Stimulated activated CD8-positive, alpha-beta memory T cell treated with anti-CD3 and anti-CD28 coated beads, Interleukin-2, amount 100 ng/mL, for 48 hours (primary cell): ENCODE measurements around the gene CHRNG.
"Not testable (repeated sequence)": the region's sequence is repeated elsewhere in the genome, so short reads cannot be mapped to it uniquely, and the experiment has no call there.

Experiments
- DNase-seq, 2 donors: peaks; one replicate each; pipeline ENCODE4 v3.0.0-alpha.2; 2020; ENCODE audit warnings: low read depth in 2 of 2

The CHRNG gene

GRCh38 chr2:232527905-232528470 is 11.5 kb upstream of the CHRNG start:
- DNase-seq = no peak

DNA sequence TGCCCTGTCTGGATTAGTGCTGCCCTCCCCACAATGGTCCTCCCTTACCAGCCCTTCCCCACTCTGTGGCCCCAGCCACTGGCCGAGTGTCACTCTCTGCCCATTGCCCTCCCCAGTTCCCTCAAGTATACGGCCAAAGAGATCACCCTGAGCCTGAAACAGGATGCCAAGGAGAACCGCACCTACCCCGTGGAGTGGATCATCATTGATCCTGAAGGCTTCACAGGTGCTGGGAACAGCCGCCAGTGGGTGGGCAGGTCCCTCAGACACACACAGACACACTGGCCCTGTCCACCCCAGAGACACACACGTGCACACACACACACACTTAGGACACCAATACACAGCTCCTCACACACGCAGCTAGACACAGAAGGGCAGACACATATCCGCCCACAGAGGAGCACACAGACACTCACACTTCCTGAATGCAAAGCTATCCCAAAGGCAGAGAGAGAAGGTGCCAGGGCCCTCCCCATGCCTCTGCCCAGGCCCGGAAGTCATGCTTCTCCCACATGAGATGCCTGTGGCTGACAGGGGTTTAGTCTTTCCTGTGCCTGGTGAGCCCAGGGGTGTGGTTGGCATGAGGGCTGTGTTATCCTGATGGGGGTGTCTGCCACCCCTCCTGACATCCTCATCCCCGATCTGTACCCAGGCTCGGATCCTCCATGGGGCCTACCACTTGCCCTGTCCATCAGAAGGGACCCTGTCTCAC is 10.6 kb upstream of the CHRNG start:
- DNase-seq = no peak

DNA sequence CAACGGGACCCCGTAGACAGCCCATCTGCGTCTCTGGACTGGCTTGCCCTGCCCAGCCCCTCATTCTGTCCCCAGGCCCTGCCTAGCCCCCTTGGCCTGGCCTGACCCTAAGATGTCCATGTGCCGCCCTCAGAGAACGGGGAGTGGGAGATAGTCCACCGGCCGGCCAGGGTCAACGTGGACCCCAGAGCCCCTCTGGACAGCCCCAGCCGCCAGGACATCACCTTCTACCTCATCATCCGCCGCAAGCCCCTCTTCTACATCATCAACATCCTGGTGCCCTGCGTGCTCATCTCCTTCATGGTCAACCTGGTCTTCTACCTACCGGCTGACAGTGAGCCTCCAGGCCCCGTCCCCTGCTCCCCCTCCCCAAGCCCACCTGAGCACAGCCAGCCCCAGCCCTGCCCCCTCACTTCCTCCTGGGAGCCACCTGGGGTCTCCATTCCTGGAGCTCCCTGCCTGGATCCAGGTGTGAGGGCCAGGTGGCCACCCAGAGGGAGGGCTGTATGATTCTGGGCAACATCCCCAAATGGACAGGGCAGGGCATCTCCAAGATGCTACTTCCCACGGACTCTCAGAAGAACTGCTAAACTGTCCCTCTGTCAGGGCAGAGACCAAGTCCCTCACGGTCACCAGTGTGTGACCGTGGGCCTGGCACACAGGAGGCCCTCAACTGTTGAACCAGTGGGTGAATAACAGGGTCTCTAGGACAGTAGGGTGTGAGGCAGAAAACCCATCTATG is 9.5 kb upstream of the CHRNG start:
- no peak for DNase-seq

DNA sequence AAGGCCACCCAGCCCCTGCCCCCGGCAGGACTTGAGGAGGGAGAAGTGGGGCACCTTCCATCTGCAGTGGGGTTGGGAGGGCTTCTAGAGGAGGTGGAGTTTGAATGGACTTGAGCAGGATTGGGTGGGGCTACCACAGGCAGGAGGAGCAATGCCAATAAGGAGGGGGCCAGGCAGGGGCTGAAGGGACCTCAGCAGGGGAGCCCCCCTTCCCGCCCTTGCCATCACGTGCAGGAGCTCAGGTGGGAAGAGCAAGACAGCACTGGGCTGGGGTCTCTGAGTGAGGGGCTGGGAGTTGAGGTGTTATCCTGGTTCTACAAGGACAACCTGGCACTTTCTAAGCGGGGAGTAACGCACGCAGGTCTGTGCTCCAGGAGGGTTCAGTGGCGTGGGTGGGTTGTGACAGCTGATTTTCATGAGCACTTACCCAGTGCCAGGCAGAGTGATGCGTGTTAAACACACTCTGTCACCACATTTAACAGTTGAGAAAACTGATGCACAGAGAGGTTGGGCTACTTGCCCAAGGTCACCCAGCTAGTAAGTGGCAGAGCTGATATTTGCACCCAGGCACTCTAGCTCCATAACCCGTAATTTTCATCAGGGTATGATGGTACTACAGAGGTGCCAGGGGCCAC is 8.7 kb upstream of the CHRNG start:
- DNase-seq = no peak

- no peak for DNase-seq
Observed at GRCh38 chr2:232532419-232532818, 7.1 kb upstream of the CHRNG start.

DNA sequence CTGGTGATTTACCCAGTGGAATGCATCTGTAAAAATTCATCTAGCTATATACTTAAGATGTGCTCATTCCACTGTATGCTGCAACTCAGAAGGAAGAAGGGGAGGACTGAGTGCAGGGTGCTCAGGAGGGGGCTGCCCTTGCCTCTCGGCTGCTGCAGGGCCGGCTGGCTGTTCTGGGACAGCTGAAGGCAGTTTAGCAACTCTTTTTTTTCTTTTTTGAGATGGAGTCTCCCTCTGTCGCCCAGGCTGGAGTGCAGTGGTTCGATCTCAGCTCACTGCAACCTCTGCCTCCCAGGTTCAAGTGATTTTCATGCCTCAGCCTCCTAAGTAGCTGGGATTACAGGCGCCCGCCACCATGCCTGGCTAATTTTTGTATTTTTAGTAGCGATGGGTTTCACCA is 6.7 kb upstream of the CHRNG start:
- not testable (repeated sequence) for DNase-seq

DNA sequence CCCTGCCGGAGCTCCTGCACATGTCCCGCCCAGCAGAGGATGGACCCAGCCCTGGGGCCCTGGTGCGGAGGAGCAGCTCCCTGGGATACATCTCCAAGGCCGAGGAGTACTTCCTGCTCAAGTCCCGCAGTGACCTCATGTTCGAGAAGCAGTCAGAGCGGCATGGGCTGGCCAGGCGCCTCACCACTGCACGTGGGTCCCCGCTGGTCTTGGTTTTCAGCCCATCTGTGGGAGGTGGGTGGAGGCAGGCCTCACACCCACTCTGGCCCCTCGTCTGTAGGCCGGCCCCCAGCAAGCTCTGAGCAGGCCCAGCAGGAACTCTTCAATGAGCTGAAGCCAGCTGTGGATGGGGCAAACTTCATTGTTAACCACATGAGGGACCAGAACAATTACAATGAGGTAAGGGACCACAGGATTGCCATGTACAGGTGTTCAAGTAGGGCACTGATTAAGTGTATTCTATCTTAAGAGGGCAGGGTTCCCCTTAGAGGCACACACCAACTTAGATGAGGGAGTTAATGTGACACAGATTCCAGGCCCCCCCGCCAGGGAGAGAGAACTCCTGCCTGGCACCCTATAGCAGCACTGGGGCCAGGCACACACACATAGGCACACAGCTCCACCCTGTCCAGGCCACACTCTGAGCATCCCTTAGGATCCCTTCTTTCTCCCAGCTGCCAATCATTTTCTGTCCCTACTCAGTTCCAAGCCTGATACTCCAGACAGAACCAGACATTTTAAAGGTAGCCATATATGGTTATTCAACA is 5.4 kb upstream of the CHRNG start:
- no peak for DNase-seq

- no peak for DNase-seq
Observed at GRCh38 chr2:232534940-232535651, 4.4 kb upstream of the CHRNG start.

DNA sequence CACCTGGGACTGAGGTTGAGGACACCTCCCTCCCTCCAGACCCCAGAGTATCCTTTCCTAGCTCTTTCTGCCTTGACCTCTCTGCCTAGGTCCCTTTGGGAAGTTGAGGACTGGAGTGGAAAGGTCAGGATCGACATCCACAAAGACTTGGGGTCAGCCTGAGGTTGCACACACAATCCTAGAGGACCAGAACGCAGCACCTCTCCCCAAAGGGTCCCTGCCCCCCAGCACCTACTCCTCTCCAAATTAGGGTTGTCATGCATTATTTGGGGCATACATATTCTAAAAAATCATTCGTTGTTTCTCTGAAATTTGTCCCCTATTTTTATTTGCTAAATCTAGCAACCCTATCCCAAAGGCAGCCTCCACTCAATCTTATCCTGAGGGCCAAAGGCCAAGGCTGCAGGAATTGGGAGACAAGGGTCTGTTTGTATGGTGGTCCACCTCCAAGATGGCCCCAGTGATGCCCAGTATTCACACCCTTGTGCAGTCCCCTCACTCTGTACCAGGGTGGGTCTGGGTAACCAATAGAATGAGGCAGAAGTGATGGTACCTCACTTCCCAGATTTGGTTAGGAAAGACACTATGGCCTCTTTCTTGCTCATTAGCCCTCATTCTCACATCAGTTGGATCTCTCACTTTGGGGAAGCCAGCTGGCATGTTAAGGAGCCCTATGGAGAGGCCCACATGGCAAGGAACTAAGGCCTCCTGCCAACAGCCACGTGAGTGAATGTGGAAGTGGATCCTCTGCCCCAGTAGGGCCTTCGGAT is 3.5 kb upstream of the CHRNG start:
- no peak for DNase-seq

DNA sequence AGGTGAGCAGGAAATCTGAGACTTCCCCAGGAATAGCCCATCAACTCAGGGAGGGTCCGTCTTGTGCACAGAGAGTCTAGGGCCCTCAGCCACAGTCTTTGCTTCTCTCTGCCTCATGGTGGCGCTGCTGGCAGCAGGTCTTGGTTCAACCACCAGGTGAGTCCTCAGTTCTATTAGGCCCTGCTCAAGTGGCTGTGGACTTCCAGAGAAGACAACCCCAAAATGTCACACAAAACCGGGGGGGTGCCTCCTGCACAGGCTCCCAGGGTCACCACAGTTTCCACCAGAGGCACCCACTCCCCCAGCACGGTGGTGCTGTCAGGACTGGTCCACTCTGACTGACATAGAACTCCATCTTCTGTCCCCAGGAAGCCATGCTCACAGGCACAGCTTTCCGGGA is 2.4 kb upstream of the CHRNG start:
- no peak for DNase-seq

DNA sequence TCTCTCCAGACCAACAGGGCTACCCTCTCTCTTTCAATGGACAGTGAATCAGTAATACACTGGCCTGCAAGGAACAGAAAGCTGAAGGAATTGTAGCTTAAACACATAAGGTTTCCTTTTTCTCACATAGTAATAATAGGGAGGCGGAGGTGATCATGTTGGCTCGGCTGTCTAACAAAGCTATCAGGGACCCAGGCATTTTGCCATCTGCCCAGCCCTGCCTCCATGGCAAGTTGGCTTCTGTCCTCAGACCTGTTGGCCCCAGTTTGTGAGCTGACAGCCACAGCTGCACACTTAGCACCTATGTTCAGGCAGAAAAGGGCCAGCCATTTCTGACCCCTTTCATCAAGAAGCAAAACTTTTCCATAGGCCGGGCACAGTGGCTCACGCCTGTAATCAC is 2.0 kb upstream of the CHRNG start:
- no peak for DNase-seq

GRCh38 chr2:232538671-232539070 is 821 bp upstream of the CHRNG start:
- DNase-seq = no peak

GRCh38 chr2:232540441-232541041 is 1.0 kb downstream of the CHRNG start:
- DNase-seq = no peak

GRCh38 chr2:232541195-232541960 is 1.9 kb downstream of the CHRNG start:
- no peak for DNase-seq

GRCh38 chr2:232541961-232542714 is 2.6 kb downstream of the CHRNG start:
- DNase-seq = no peak

DNA sequence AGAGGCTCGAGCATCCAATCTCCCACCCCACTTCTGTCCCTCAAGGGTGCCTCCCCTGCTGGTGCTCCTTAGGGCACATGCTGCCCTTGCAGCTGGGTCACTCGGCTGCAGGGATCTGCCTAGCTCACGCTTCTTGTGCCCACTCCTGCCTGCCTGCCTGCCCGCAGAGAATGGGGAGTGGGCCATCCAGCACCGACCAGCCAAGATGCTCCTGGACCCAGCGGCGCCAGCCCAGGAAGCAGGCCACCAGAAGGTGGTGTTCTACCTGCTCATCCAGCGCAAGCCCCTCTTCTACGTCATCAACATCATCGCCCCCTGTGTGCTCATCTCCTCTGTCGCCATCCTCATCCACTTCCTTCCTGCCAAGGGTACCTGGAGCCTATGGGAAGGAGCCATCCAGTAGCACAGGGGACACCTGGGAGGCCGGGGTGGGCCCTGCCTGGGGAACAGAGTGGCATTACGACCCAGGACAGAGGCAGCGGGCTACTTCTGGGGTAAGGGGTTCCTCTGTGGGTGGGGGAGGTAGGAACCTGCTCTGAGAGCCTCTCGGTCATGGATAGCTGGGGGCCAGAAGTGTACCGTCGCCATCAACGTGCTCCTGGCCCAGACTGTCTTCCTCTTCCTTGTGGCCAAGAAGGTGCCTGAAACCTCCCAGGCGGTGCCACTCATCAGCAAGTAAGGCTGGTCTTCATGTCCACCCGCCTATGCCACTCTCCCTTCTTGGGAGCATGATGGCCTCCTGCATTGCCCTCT is 3.4 kb downstream of the CHRNG start:
- DNase-seq = no peak

- no peak for DNase-seq
Observed at GRCh38 chr2:232543491-232543890, 4.0 kb downstream of the CHRNG start.
